LNCAP (cell line): Measurements from ENCODE around the gene SPATA20.

Experiments
- CTCF ChIP-seq: fragments of 450-650 bp; IDR thresholded peaks from 2 replicates; pipeline ENCODE4 v1.5.1; 2017; ENCODE audit warnings: mild to moderate bottlenecking

Gene SPATA20

GRCh38 chr17:50533185-50533584, 13.8 kb upstream of the SPATA20 start:
- TF ChIP-seq CTCF, result no peak

GRCh38 chr17:50533720-50534148, 13.2 kb upstream of the SPATA20 start:
- TF ChIP-seq CTCF, result no peak

- TF ChIP-seq CTCF, result peak; percentile 52
Measured at GRCh38 chr17:50534222-50534978, 12.6 kb upstream of the SPATA20 start.

- no peak for TF ChIP-seq CTCF
Measured at GRCh38 chr17:50534979-50535326, 12.0 kb upstream of the SPATA20 start.

- no peak for TF ChIP-seq CTCF
Measured at GRCh38 chr17:50535407-50535806, 11.6 kb upstream of the SPATA20 start.

GRCh38 chr17:50536683-50537646, 10.0 kb upstream of the SPATA20 start:
- TF ChIP-seq CTCF, result no peak

GRCh38 chr17:50537721-50538548, 9.0 kb upstream of the SPATA20 start:
- no peak for TF ChIP-seq CTCF
